GM18507 (cell line): ENCODE data around the gene TM4SF5.
"Not testable (repeated sequence)": the region's sequence is repeated elsewhere in the genome, so short reads cannot be mapped to it uniquely, and the experiment has no call there.

ENCODE experiments used
- DNase-seq: peaks from one replicate; pipeline ENCODE4 v3.0.0; 2011; ENCODE audit warnings: low read depth; ENCODE audit not compliant: insufficient read length; ENCODE audit errors: extremely low spot score
- FAIRE-seq: peaks from 2 replicates; lab custom pipeline; 2011; peaks lifted over from hg19 to GRCh38; lab: Jason Lieb, UNC

The TM4SF5 gene

DNA sequence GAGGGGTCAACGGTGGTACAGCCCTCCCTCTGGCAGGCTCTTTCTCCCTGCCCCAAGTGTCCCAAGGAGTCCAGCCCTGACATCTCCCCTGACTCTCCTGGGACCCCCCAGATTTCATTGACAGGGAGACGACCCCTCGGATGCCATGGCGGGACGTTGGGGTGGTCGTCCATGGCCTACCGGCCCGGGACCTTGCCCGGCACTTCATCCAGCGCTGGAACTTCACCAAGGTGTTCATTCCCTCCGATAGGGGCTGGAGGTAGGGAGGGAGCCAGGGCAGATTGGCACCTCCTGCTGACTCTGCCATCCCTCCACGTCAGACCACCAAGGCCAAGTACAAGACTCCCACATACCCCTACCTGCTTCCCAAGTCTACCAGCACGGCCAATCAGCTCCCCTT lies 45.1 kb downstream of the TM4SF5 start:
- DNase-seq (no peak), FAIRE-seq (no peak)

GRCh38 chr17:4818276-4818675 lies 46.6 kb downstream of the TM4SF5 start:
- FAIRE-seq (no peak), DNase-seq (no peak)

DNA sequence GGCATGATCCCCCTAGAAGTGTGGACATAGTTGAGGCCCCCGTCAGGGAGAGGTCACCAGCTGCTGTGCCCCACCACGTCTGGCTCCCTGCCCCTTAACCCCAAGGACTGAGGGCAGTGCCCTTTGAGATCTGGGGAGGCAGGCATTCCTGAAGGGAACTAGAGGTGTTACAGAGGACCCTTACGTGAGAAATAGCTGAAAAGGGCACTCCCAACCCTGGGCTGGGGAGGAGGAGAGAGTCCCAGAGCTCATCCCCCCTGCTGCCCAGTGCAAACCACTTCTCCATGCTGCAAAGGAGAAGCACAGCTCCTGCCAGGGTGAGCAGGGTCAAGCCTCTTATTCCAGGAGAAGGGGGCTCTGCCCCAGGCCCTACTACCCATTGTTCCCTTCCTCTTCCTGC lies 51.1 kb downstream of the TM4SF5 start:
- no peak for FAIRE-seq
- DNase-seq = no peak

DNA sequence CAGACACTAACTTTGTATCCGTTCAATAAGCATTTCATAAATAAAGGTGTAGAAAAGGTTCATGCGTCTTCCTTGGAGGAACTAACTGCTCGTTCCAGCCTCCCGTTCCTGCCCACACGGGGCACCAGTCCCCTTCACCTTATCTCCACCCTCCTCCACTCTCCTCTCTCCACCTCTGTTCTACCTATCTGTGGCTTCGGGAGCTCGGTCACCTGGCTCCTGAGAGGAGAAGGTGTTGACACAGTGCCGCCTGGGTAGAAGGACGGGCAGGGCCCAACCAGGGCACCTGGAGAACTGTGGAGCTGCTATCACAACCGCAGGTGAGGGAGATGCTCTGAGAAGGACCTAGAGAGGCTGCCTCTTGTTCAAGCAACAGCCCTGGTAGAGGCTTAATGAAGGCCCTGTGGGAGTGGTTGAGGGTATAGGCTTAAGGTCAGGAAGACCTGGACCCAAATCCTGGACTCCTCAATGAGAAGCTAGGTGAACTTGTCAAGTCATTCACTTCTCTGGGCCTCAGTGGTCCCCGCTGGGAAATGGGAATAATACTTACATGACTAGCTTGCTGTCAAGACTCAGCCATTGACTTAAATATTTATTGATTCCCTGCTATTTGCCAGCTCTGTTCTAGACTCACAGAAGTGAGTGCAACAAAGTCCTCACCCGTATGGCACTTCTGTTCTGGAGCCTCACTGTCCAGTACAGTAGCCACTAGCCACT lies 51.8 kb downstream of the TM4SF5 start:
- FAIRE-seq = no peak
- DNase-seq = no peak

DNA sequence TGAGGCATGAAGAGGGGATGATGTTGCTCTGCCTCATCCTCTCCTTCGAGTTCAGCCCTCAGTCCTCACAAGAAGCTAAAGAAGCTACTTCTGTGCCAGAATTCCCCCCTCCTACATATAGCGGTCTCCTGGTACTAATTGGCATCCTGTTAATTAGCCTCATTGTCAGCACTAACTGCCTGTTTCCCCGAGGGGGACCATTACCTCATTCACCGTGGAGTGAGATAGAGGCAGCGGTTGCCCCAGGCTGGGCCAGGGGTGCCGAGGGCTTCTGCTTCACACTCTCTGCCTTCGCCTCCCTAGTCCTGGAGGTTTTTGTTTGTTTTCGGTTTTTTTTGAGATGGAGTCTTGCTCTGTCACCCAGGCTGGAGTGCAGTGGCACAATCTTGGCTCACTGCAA lies 55.7 kb downstream of the TM4SF5 start:
- DNase-seq = no peak
- no peak for FAIRE-seq

- DNase-seq, FAIRE-seq: not testable (repeated sequence)
Observed at GRCh38 chr17:4832829-4833177, 61.1 kb downstream of the TM4SF5 start.
